T follicular helper cell (primary cell): ENCODE measurements around the gene ZNF397.
A peak's percentile ranks its signal among the peaks of the same experiment; 100 is the strongest.
"Not testable (repeated sequence)": the region's sequence is repeated elsewhere in the genome, so short reads cannot be mapped to it uniquely, and the experiment has no call there.

Source experiments
- DNase-seq: peaks from one replicate; pipeline ENCODE4 v3.0.0-alpha.2; 2020; ENCODE audit warnings: low read depth
- total RNA-seq, 2 experiments: gene quantifications; one replicate each; lab custom pipeline; 2026; lab: John Stamatoyannopoulos, UW

The ZNF397 gene
- total RNA-seq, result 45.5 to 58.0 reads per million in 2 experiments

DNA sequence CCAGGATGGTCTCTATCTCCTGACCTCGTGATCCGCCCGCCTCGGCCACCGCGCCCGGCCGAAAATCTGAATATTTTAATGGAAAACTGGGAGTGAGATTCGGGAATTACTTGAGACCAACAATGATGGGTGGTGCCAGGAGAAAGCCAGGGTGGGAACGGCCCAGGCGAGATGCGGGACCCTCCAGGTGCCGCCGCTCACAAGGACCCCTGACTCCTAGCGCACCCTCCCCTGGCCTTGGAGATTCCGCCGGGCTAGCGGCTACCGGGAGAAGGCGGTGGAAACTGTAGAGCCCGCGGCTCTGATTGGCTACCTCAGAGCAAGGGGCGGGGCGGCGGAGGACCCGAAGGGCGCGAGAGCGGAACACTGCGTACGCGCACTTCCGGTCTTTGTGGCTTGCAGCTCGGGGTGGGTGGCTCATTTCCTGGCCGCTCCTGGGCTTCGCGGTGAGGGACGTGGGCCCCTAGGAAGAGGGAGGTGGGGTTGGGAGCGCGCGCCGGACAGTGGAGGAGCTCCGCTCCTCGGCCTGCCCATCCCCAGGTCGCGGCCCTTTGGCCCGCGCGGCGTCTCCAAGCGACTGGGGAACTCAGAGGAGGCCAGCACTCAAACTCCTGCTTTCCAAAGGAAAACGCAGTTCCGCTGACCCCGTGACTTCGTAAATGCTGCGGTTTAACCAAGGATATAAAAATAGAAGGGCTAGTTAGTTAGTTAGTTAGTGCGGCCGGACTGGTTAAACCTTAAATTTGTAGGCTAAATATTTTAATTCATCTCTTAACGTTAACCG, at the start of gene ZNF397:
Gene ZNF397 (plus strand): TSS at position 371 of the 784 bp plus-strand sequence. CDS start 1,437 bp downstream, outside the sequence.
- peak; percentile 91 for DNase-seq

DNA sequence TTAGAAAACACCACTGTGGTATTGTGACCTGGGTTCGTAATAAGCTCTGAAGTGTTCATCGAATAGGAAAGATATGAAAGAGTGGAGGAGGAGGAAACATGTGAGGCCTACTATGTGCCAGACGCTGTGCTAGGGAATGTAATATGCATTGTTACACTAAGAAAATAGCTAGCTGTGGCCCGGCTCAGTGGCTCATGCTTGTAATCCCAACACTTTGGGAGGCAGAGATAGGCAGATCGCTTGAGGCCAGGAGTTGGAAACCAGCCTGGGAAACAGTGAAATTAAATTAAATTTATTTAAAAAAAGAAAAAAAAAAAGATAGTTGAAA, 49.2 kb upstream of the ZNF397 start:
- no peak for DNase-seq

DNA sequence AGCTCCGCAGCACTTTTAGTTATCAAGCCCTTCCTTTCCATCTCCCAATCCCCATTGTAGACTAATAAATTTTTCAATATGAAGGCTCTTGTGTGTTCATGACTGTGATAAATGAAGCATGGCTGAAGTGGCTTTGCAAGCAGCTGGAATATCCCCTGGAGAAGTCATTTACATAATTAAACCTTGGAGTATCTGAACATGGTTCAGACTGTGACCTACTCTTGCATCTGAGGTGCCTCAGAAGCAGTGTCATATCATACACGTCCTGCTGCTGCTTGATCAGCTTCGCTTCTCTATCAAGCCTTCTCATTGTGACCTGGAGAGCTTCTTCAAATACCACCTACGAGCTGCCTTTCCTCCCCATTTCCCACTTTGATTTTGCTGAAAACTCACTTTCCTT, 48.4 kb upstream of the ZNF397 start:
- no peak for DNase-seq

DNA sequence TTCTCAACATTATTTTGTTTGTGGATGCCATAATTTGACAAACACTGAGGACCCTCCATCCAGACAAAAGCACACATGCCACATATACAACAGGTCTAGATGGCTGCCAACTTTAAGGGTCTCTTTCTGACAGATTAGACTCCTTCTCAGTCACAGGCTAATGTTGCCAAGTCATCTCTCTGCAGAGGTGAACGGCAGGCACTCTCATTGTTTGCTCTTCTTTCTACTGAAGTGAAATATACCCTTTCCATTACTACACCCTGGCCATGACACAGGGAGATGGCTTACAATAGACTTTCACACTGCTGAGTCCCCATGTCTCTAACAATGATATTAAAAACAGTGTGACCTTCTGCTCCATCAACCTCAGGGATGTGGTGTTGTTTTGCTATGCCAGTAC, 47.5 kb upstream of the ZNF397 start:
- no peak for DNase-seq

DNA sequence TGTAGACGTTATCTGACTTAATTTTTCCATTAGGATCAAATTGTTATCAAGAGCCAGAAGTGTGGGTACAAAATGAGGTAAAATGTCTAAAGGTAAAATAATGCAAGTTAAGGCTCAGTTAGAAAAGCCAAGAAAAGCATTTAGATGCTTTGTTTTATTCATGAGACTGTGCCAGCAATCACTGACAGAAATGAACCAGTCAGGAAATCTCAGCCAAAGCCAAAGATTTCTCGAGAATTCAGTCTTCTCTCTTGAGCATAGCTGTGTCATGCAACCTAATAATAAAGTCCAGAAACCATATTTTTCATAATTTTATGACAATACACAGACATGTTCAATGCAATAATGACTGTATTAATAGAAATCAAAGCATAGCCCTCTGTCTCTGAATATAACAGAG, 43.5 kb upstream of the ZNF397 start:
- no peak for DNase-seq

DNA sequence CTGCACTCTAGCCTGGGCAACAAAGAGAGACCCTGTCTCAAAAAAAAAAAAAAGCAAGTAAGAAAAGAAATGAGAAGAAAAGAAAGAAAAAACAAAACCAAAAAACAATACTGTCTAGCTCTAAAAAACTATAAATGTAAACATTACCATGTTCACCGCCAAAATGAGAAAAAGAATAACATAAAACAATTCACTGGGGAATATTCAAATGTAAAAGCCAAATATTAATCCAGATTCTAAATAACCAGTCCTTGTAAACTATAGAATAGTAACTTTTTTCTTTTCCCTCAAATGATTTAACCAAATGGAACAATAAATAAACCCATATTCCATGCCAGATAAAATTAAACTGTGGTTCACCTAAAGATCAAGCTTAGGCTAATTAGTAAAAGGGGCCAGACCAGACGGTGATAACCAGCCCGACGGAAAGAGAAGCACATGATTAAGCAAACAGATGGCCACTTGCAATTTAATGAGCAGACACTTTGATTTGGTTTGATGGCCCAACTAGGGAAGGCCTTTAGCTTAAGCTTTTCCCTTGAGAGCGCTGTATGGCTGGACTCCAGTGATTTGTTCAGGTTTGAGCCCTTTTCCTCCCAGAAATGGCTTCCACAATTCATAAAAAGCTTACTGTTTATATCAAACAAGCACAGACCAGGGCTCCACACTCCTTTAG, 39.4 kb upstream of the ZNF397 start:
- DNase-seq, result no peak

DNA sequence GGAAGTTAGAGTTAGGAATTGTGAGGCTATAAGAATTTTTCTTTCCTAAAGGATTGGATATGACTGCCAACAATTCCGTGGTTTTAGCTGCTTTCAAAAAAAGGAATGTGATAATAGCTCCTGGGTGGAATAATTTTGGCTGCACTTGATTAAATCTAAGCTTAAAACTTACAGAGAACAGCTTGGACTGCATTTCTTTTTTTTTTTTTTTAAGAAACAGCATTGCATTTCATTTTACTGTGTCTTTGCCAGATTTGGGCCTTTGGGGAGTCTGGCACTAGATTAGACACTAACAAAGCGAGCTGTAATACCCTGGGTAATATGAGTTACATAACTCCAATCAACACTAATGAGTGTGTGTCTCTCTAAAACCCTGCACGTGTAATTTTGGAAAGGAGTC, 37.8 kb upstream of the ZNF397 start:
- DNase-seq, result no peak

DNA sequence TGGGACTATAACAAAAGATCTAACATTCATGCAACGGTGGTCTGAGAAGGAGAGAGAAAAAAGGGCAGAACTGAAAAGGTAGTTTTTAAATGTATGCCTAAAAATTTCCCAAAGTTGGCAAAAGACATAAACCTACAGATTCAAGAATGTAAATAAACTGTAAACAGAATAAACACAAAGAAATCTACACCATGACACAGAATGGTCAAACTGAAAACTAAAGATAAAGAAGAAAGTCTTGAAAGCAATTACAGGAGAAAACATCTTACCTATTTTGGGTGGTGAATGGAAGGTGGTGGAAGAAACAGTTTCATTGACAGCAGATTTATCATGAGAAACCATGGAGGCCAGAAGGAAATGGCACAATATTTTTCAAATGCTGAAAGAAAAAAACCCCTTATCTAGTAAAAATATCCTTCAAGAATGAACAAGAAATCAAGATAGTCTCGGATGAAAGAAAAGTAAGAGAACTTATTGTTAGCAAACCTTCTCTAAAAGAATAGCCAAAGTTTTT, 35.6 kb upstream of the ZNF397 start:
- DNase-seq, result no peak

DNA sequence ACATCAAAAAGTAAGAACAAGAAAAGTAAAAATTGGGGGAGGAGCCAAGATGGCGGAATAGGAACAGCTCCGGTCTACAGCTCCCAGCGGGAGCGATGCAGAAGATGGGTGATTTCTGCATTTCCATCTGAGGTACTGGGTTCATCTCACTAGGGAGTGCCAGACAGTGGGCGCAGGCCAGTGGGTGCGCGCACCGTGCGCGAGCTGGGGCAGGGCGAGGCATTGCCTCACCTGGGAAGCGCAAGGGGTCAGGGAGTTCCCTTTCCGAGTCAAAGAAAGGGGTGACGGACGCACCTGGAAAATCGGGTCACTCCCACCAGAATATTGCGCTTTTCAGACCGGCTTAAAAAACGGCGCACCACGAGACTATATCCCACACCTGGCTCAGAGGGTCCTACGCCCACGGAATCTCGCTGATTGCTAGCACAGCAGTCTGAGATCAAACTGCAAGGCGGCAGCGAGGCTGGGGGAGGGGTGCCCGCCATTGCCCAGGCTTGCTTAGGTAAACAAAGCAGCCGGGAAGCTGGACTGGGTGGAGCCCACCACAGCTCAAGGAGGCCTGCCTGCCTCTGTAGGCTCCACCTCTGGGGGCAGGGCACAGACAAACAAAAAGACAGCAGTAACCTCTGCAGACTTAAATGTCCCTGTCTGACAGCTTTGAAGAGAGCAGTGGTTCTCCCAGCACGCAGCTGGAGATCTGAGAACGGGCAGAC, 34.9 kb upstream of the ZNF397 start:
- DNase-seq, result not testable (repeated sequence)

DNA sequence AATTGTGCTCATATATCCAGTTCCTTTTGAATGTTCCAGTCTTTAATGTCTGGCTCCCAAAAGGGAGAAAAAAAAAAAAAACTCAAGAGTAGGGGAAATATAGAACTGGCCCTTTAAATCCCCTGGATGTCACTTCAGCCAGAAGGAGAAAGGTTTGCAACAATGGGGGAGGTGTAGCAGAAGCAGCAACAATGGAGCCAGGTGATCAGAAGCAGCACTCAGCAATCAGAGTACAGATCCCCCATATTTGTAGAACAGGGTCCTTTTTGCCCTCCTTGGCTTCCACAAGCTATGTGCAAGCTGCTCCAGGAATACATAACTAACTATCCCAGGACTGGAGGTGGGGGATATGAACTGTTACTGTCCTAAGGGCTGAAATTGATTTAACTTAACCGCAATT, 25.8 kb upstream of the ZNF397 start:
- no peak for DNase-seq

DNA sequence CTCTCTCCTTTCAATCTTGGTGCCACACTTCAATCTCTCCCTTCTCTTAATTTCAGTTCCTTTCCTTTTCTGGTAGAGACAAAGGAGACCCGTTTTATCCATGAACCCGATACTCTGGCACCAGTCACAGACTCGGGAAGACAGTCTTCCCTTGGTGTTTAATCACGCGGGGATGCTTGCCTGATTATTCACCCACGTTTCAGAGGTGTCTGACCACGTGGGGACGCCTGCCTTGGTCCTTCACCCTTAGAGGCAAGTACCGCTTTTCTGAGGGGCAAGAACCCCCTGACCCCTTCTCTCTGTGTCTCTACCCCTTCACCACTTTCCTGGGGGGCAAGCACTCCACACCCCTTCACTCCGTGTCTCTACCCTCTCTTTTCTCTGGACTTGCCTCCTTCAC, 24.2 kb upstream of the ZNF397 start:
- DNase-seq, result not testable (repeated sequence)

DNA sequence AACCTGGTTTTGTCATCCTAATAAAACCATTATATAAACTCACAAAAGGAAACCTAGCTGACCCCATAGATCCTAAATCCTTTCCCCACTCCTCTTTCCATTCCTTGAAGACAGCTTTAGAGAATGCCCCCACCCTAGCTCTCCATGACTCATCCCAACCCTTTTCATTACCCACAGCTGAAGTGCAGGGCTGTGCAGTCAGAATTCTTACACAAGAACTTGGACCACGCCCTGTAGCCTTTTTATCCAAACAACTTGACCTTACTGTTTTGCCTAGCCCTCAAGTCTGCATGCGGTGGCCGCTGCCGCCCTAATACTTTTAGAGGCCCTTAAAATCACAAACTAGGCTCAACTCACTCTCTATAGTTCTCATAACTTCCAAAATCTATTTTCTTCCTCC, 21.5 kb upstream of the ZNF397 start:
- DNase-seq, result not testable (repeated sequence)

DNA sequence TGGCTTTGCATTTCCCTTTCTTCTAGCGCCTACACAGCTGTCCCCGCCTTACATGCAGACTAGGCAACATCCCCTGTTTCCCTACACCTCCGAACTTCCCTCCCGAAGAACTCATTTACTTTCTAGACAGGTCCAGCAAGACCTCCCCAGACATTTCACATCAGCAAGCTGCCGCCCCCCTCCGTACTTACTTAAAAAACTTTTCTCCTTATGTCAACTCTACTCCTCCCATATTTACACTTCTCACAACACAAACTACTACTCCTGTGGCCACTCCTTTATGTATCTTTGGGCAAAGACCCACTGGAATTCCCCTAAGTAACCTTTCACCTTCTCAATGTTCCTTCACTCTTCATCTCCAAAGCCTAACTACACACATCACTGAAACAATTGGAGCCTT, 20.4 kb upstream of the ZNF397 start:
- DNase-seq, result no peak

DNA sequence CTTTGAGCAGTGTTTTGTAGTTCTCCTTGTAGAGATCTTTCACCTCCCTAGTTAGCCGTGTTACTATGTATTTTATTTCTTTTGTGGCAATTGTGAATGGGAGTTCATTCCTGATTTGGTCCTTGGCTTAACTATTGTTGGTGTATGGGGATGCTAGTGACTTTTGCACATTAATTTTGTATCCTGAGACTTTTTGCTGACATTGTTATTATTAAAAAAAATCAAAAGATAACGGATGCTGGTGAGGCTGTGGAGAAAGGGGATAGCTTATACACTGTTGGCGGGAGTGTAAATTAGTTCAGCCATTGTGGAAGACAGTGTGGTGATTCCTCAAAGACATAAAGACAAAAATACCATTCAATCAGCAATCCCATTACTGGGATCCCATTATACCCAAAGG, 17.0 kb upstream of the ZNF397 start:
- DNase-seq, result no peak

DNA sequence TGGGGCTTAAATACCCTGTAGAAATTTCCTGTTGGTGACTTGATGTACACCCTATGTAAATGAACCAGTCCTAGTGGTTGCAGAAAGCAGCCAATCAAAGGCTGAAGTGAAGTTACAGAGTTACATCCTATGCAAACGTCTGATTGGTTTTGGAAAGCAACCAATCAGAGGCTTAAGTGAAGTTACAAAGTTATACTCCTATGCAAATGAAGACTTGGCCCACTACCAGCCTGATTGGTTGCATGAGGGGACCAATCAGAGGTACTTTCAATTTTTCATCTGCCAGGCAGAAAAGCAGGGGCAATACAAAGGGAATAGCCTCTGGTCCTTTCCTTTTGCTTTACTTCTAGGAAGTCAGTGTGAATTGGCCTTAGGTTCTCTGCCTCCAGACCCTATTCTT, 13.6 kb upstream of the ZNF397 start:
- no peak for DNase-seq

DNA sequence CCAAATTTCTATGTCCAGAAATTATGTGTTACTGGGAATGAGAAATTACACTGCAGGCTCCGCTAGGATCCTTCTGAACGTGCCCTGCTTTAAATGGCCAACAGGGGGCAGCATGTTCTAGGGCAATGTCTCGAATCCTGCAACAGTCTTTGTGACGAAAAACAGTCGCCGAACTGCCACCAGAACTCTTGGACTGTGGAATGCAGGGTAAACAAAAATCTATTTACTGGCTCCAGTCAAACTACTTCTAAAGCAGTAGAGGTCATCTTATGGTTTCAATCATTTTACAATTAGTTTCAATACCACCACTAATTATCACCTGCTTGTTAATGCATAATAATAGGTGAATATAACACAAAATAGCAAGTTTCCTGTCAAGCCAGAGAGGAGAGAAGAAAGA, 9.8 kb upstream of the ZNF397 start:
- peak; percentile 66 for DNase-seq

DNA sequence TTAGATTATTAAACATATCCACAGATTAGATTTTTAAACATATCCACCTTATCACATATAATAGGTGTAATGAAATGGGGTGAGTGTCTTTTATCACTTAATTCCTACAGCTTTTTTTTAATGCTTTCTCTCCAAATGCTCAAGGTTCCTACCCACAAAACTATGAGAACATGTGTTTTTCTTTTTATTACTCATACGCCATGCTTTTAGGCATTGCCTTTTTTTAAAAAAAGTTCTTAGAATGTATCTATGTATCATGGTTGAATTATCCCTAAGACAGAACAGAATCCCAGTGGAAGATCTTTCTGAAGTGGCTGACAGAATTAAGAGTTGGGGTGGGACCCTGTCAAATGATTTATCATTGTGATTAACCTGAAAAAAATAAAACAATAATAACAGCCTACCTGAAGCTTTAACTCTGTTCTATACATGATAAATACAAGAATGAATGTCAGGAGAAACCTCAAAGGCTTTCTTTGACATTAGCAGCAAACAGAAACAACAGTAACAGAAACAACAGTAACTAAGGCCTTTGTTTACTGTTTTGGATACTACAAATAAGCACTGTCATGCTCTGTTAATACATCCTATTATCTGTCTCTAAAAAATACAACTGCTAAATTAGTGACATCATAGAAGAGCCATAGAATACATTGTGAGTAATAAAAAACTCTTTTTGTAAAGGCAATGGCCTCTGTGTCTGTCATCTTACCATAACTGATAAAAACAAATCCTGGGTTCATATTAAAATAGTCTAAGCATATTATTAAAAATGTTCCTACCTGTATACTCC, 4.1 kb upstream of the ZNF397 start:
- no peak for DNase-seq

DNA sequence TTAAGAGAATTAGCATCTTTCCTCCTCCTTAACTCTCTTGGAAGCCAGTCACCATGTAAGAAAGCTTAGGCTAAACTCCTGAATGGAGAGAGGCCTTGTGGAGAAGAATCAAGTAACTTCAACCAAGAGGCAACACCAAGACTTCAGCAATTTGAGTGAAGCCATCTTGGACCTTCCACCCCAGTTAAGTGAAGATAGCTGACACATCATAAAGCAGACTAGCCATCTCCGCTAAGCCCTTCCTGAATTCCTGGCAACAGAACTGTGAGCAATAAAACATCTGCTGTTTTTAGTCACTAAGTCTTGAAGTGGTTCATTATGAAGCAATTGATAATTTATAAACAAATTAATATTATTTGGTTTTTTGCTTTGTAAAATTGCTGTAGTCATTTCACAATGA, 1.5 kb upstream of the ZNF397 start:
- no peak for DNase-seq

DNA sequence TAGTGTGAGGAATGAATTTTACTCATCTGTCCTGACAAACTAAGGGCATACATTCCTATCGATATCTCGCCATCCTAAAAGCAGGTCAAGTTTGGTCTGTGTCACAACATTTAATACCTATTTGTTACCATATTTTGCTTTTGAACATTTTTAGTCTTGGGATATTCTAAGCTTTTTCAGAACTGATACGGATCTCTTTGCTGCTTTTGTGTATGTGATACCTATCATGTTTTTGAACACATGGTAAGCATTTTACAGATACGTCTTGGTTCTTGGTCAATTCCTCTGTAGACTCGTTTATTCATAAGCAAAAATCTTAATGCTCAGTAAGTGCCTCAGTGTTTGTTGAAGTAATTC, 592 bp downstream of the ZNF397 start:
- DNase-seq, result no peak

DNA sequence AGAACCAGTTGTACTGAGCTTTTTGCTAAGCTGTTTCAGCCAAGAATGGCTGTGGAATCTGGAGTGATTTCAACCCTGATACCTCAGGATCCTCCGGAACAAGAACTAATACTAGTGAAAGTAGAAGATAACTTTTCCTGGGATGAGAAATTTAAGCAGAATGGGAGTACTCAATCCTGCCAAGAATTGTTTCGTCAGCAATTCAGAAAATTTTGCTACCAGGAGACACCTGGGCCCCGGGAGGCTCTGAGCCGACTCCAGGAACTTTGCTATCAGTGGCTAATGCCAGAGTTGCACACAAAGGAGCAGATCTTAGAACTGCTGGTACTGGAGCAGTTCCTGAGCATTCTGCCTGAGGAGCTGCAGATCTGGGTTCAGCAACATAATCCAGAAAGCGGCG, 1.6 kb downstream of the ZNF397 start:
- DNase-seq, result no peak

DNA sequence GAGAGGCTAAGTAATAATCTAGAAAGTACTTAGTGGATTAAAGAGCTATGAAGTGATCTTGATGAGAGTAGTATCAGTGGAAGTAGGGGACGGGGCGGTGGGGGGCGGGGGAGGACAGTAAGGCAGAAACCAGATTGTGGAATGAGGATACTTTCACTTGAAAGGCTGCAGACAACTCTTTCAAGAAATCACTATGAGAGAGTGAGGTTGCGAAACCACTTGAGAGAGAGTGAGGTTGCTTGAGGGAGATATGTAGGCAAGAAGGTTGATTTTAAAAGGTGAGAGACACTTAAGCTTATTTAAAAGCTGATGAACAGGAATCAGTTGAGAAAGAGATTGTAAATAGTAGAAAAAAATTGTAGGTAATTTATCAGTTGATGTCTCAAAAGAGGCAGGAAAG, 3.8 kb downstream of the ZNF397 start:
- DNase-seq, result no peak

DNA sequence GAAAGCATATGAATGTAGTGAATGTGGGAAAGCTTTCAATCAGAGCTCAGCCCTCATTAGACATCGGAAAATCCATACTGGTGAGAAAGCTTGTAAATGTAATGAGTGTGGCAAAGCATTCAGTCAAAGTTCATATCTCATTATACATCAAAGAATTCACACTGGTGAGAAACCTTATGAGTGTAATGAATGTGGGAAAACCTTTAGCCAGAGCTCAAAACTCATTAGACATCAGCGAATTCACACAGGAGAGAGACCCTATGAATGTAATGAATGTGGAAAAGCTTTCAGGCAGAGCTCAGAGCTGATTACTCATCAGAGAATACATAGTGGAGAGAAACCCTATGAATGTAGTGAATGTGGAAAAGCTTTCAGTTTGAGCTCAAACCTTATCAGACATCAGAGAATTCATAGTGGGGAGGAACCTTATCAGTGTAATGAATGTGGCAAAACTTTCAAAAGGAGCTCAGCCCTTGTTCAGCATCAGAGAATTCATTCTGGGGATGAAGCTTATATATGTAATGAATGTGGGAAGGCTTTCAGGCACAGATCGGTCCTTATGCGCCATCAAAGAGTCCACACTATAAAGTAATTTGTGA, 5.0 kb downstream of the ZNF397 start:
- DNase-seq, result no peak
